Stimulated activated CD8-positive, alpha-beta memory T cell treated with anti-CD3 and anti-CD28 coated beads, Interleukin-15, amount 100 ng/mL, for 24 hours (primary cell): ENCODE measurements around the gene CSTF1.
"Not testable (repeated sequence)": the region's sequence is repeated elsewhere in the genome, so short reads cannot be mapped to it uniquely, and the experiment has no call there.

Experiments used
- DNase-seq: peaks from one replicate; pipeline ENCODE4 v3.0.0-alpha.2; 2020; ENCODE audit warnings: low read depth

The CSTF1 gene

DNA sequence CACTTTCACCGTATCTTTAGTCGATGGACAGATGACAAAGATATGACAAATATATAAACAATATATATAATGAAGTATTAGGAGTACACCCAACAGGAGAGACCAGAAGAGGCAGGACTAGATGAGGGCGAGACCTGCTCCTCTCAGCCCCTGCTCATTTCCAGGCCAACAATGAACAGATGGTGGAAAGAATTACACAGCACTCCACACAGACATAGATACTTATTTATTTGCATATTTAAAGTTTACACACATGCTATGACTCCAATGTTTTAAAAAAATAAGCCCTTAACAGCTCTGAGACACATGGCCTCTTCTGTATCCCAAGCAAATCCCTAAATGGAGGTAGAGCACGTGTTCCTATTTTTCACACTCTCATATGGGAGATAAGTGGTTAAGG is 23.3 kb upstream of the CSTF1 start:
- no peak for DNase-seq

DNA sequence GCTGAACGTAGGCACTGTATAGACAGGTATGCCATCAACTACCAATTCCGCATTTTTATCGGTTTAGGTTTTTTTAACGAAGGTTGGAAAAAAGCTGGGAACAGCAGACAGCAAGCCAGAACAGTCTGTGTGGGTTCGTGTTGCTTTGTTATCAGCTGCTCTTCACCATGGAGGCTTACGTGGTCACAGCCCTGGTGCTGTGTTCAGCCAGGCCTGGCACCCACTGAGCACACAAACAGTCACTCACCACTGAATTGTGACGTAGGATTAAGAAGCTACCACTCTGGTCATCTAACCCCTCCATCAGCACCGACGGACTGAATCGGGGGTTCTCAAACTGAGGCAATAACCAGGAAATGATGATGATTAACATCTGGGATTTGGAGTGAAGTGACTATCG is 20.5 kb upstream of the CSTF1 start:
- no peak for DNase-seq

DNA sequence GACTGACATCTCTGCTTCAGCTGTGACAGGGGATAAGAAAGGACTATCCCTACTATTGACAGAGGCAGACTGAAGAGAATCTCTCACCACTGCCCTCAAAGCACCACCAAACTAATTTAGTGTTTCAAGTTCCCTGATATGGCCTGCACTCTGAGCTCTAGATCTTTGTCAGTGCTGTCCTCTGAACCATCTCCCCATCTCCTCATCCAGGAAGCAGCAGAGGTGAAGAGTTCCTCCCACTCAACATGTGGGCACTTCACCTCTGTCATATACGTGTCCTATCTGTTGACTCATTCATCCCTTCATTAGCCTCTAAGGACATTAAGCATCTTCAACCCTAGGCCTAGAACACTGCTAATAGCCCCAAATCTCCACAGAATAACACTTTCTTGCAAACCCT is 19.6 kb upstream of the CSTF1 start:
- no peak for DNase-seq

DNA sequence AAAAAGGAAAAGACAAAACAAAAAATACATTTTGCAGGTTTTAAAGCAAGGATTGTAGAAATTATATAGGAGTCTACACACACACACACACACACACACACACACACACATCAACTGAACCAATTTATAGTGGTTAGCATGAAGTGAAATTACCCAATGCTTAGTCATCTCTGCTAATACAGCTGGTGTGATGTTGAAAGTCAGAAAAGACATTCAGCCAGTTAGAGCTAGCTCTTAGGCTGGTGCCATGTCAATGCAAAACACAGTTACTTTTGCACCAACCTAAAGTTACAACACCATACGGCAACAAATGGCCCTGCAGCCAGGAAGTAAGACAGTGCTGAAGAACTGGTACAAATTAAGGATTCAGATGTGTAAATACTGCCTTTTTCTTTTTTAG is 18.5 kb upstream of the CSTF1 start:
- no peak for DNase-seq

DNA sequence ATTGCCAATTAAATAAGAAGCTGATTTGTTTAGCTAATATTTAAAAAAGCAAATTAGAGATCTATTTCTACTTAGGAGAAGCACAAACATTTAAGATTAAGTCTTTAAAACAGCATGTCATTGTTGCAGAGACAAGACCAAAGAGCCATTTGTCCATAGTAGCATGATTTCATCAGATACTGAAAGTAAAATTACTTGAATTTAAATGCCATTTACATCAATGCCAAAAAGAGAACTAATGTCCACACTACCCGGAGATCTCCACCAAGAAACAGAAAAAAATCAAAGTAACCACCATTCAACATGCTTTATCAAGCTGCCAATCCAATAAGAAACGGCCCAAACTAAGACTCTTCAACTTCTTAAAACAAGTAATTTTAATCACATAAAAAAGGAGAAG is 16.1 kb upstream of the CSTF1 start:
- DNase-seq, result no peak

DNA sequence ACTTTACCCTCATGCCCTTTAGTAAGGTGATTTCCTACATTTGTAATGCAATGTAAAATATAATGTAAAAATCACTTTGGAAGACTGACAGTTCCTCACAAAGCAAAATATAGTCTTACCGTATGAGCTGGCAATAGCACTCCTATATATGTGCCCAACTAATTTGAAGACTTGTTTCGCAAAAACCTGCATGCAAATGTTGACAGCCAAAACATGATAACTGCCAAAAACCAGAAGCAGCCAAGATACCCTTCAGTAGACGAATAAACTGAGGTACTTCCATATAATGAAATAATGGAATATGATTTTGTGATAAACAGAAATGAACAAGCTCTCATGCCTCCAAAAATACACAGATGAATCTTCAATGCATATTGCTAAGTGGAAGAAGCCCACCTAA is 14.1 kb upstream of the CSTF1 start:
- no peak for DNase-seq

DNA sequence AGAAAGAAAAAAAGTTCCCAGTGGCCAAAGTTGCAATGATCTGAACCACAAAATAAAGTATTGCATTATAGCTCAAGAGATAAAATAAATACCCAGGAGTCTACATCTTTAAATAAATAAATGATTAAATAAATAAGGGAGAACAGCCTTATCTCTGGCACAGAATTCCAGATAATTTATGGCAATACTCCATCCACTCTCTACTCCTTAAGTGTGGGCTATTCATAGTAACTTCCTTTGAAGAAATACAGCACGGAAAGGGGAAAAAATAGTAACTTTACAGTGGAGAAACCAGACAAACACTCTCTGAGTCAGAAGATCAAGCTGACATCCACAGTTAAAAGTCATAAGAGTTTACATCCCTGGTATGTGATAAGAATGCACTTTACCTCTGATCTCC is 12.1 kb upstream of the CSTF1 start:
- DNase-seq, result no peak

DNA sequence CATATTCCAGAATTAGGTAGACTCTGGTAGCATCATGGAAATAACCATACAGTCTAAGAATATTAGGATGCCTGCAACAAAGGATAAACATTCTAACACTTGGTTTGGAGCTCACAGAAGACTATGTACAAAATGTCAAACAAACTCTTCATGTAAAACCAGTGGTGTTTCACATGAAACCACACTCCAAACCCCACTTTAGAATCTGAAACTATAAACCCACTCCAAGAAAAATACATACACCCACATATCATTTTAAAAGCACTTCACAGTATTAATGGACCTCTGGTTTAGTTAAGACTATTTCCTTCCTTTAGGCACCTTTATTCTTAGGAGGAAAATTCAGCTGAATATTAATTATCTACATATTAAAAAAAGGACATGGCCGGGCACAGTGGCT is 10.9 kb upstream of the CSTF1 start:
- no peak for DNase-seq

DNA sequence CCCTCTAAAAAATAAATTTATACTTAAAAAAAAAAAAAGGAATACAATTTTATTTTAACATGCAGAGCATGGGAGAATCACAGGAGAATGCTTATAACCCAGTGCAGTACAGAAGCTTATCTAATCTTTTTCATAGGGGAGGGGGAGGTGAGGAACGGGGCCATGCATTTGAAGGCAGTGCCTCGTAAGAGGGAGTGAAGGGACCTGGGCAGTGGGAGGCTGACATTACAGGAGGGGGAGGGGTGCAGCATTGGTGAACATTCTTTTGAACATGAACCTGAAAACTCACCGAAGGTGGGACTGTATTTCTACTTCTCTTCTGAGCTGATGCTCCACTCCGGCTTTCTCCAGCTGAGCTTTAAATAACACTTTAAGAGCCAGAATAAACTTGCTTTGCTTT is 9.7 kb upstream of the CSTF1 start:
- DNase-seq, result no peak

DNA sequence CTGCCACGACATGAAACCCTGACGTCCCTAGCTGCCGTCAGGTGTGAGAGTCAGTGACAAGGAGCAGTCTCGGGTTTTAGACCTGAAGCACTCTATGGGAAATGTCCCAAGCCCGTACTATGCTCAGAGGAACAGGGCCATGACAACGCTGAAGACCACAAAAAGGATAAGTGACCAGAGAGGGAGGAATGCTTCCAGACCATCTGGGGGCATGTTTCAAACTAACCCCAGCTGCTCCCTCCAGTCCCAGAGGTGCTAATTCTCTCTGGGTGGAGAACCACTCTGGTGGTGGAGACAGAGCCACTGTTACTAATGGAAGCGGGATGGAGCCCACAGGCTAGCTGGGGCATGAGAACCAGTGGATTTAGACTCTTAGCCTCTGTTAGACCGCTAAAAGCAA is 9.1 kb upstream of the CSTF1 start:
- DNase-seq, result no peak

DNA sequence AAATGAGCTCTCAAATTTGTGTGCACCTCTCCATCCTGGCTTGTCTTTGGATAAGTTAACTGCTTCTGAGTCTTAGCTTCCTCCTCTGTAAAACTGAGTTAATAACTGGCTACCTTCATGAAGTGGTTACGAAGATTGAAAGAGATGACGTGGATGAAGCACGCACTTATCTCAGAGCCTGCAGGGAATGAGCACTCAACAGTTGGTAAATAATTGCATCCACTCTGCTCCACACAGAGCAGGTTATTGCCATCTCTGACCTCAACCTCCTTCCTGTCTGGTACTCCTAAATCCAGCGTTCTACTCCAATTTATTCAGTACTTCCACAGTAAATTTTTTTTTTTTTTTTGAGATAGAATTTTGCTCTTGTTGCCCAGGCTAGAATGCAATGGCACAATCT is 7.3 kb upstream of the CSTF1 start:
- no peak for DNase-seq

DNA sequence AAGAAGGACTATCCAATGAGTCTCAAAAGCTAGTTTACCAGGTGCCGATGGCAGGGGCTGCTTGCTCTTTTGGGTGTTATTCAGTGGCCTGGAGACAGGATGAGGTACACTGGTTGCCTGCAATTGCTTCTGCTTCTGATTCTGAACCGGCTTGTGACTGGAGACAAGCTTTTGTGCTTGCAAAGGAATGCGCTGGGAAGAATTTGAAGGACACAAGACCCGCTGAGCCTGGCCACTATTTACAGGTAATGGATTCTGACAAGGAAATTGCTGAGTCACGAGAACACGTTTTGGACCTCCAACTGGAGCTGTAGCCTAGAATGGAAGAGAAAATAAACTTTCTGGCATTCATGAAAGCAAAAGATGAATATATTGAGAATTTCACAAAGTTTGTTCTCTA is 6.2 kb upstream of the CSTF1 start:
- DNase-seq, result no peak

DNA sequence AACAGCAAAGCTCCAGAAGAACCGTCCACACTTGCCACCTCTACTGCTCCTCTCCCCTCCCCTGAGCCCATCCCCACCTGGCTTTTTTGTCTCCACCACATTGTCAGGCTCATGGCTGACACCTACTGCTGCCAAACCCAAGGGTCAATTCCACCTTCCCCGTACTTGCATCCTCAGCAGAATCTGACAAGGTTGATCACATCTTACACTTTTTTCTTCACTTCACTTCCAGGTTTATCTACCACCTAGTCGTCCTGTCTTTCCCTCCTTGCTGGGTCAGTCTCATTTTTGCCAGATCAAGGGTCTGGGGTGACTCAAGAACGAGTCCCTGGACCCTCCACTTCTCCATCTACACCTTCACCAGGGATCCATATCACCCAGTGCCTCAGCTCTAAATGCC is 3.6 kb upstream of the CSTF1 start:
- DNase-seq, result no peak

DNA sequence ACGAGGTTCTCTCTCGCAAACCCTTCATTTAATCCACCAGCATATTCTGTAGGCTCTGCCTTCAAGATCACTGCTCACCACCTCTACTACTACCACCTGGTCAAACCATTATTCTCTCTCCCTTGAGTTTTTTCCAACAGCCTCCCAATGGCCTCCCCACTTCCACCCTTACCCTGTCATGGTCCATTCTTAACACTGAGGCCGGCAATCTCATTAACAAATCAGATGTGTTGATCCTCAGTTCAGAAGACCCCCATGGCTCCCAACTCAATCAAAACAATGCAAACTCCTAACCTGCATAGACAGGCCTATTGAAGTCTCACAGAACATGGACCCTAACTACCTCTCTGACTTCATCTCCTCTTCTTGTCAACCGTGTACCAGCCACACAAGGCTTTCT is 2.6 kb upstream of the CSTF1 start:
- DNase-seq, result no peak

DNA sequence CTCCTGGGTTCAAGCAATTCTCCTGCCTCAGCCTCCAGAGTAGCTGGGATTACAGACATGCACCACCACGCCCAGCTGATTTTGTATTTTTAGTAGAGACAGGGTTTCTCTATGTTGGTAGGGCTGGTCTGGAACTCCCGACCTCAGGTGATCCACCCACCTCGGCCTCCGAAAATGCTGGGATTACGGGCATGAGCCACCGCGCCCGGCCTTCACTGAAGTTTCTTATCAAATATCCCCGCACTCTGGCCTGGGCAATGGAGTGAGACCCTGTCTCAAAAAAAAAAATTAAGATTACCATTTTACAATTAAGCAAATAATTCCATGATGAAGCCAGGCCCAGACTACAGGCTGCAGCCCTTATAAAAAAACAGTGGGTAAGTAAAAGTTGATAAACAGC is 2.0 kb upstream of the CSTF1 start:
- DNase-seq, result not testable (repeated sequence)

DNA sequence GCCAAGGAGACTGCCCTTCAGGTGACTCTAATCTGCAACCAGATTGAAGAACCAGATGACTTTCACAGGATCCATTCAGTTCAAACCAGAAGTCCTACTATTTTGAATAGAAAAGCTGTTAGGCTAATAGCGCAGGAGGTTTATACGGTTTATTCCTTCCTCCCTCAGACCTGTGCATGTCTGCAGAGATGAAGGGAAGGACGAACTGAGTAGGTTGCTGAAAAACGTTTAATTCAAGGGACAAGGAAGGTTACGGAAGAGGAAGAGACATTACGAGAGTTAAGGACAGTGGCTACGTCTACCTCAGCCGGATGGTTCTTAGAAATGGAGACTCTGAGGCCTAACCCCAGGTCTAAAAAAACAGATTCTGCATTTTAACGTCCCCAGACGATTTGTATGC is 1.4 kb upstream of the CSTF1 start:
- no peak for DNase-seq

DNA sequence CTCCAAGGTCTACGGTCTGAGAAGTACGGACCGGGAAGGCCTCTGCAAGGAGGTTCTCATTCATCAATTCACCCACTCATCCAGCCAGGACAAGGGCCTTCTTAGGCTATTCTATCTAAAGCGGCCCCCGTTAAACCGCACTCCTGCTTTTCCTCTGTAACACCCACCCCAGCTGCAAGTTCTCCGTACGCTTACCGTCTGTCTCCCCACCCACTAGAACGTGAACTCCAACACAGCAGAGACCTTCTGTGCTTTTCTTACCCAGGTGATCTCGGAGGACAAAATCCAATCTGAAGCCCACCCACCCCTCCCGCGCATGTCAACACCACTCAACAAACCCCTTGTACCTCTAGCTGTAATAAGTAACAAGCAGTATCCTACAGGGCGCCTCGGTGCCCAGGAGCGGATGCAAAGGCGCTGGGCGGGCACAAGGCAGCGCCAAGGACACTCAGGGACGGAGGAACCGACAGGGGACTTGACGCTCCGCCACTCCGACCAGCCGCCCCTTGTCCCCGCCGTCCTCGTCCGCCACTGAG is 781 bp upstream of the CSTF1 start:
- no peak for DNase-seq

DNA sequence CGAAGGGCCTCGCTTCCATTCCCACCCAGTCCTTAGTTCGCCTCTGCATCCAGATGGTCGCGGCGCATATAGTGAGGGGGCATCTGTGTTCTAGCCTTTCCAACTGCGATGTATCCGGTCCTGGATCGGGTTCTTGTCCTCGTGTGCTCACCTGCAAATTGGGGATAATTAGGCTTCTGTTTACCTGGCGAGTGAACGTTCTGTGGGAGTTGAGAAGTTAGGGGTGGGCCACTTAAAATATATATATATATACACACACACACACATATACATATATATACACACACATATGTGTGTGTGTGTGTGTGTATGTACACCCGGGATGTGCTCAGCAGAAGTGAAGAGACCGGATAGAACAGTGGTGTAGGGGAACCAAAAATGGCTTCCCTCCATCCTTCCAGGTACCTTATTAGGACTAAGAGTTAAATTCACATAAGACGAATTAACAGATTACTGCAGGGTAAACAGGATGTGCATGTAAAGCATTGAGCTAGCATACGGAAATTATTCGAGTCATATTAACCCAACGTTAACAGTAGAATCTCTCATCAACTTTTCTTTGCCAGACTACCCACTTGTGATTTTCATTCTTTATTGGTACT is 537 bp downstream of the CSTF1 start:
- no peak for DNase-seq

DNA sequence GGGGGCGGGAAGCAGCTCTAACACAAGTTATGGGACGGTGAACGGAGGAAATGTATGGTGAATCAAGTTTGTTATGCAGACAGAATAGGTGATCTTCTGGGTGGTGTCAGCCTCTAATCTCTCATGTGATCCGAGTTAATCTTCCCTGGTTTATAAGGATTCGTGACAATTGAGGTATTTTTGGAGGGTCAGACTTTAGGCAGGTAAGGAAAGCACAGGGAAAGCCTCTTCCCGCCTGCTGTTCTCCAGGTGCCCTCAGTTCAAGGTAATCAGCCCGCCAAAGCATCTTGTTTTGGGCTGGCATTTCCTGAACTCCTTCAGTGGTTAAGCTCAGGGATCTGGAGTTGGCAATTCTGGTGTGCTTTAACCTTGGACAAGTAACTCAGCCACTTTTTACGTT is 1.2 kb downstream of the CSTF1 start:
- DNase-seq, result no peak

DNA sequence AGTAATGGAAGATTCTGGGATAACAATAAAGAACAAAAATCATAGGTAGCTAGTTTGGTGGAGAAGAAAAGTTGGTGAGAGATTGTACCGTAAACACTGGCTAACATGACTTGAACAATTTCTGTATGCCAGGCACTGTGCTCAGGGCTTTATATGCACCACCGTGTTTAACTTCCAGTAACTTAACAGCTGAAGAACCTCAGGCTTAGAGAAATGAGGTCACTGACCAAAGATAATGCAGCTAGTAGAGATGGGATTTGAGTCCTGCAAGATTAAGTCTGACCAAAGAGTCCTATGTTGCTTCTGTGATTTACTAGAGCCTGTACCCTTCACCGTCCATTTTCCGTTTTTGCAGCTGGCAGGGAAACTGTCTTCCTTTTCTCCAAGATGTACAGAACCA is 2.7 kb downstream of the CSTF1 start:
- DNase-seq, result no peak

DNA sequence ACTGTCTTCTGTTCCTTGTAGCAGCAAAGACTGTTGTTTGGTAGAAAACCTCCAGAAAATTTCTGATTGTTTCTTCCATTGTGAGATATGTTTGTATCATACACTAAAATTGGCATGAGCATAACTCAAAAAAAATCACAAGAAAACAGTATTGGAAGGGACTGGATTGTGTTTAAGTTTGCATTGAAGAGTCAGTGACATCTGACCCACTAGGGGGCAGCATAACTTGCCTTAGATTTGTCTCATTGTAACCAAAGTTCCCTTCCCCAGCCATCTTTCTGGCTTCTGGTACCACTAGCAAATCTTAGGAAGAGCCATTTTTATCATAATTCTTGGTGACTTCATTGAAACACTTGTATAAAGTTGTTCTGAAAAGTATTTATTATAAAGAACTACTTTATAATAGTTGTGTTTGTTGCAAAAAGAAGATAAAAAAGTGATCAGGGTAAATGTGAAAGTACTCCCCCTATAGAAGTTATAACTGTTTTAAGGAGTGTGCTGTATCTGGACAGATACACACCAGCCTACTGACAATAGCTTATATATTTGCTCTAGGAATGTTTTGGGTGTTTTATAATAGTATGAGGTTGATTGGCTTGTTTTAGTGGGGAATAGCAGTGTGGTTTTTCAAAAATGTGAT is 7.7 kb downstream of the CSTF1 start:
- DNase-seq, result no peak

DNA sequence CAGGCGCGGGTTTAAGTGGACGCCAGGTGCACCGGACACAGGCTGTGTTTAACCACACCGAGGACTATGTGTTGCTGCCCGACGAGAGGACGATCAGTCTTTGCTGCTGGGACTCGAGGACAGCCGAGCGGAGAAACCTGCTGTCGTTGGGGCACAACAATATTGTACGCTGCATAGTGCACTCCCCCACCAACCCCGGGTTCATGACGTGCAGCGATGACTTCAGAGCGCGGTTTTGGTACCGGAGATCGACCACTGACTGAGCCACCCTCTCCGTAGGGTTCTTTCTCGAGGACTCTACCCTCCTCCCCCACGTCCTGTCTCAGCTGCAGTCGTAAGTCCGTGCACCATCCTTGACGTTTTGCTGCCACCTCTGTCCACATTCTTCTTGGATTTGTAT is 11.0 kb downstream of the CSTF1 start:
- no peak for DNase-seq

DNA sequence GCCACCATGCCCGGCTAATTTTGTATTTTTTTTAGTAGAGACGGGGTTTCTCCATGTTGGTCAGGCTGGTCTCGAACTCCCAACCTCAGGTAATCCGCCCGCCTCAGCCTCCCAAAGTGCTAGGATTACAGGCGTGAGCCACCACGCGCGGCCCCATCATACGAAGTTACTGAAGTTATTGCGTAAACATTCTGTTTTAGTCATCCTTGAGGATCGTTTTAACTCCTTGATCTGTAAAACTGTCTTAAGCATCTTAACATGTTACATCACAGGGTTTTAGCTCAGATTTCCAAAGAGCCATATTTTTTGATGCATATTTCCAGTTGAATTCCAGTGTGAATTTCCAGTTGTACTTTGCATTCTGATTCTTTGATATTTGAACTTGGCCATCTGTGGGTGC is 12.9 kb downstream of the CSTF1 start:
- not testable (repeated sequence) for DNase-seq

DNA sequence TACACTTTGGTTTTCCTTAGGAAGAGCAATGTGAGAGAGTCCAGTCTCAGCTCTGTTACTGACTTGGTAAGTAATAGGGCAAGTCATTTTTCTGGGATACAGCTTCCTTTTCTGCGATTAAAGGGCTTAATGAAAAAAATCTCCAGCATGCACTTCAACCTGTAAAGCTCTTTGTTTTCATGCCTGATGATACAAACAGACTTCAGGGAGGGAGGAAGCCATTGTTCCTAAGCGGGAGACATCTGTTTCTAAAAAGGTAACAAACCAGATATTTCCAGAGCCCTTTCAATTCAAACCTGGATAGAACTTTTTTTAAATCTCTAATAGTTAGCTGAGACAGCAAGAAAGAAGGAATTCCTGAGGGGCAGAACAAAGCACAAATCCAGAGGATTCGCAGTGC is 14.5 kb downstream of the CSTF1 start:
- DNase-seq, result no peak
